Camera-type eye (tissue), 1 donor: ENCODE results near the gene ZNF705A. TPM values are rescaled to one million over a fixed set of nuclear protein-coding genes. Genes with fewer than 3 reads are reported as not detected.

Experiments used
- total RNA-seq: library from RNA; depleted of rRNA; stranded (reverse); fragments of >200 nt; gene quantifications from one replicate; pipeline ENCODE4 v1.2.3, GENCODE V29; 2014

Gene ZNF705A
- not detected for total RNA-seq

GRCh38 chr12:8156845-8157244, at the start of gene ZNF705A:
Gene ZNF705A (plus strand): TSS chr12:8157015. CDS start chr12:8172626, 15,611 bp downstream.

GRCh38 chr12:8123124-8123912, 33.5 kb upstream of the ZNF705A start, which contains the start of gene CLEC4A:
Gene CLEC4A (plus strand): TSS chr12:8123617. CDS start chr12:8123879, 262 bp downstream.

GRCh38 chr12:8226992-8227731, 70.3 kb downstream of the ZNF705A start, which contains the start of gene FAM90A1:
Gene FAM90A1 (minus strand): TSS chr12:8227618. CDS start chr12:8224832, 2,786 bp downstream.

Other genes with a start within 250 kb of the ZNF705A start
- 158 TPM for gene SLC2A3, start 220.8 kb upstream of the ZNF705A start, total RNA-seq
- gene FOXJ2, start 124.3 kb upstream of the ZNF705A start, total RNA-seq = 15.8 TPM
- gene C3AR1, start 90.7 kb upstream of the ZNF705A start, total RNA-seq = 2.0 TPM
- 78.9 TPM for gene NECAP1, start 74.7 kb upstream of the ZNF705A start, total RNA-seq
- gene CLEC4A, start 33.4 kb upstream of the ZNF705A start, total RNA-seq = 1.2 TPM
- gene FAM90A1, start 70.6 kb downstream of the ZNF705A start, total RNA-seq = 0.16 TPM